GM12878 (cell line): Measurements from ENCODE around the gene RAE1. TPM values are rescaled to one million over a fixed set of nuclear protein-coding genes. Genes with fewer than 3 reads are reported as not detected.

Source experiments
- ATAC-seq: fragments of 200-7000 bp; cut with Tn5 transposase; 3 replicates; pipeline ENCODE4 v1.9.1; 2020; ENCODE audit warnings: mild to moderate bottlenecking, moderate library complexity
- BruUV-seq: library from RNA; stranded (reverse); fragments of 400-500 nt; replicated peaks from 2 replicates; lab custom pipeline; 2021; lab: Mats Ljungman, UMichigan
- CTCF ChIA-PET: fragments of 300-600 bp; sonication (Branson Sonifier 250); formaldehyde crosslinking; extraction: SDS; loops from one replicate; lab custom pipeline; 2021; ENCODE audit warnings: inconsistent platforms; lab: Yijun Ruan, JAX
- POLR2A ChIA-PET: fragments of 350-600 bp; formaldehyde crosslinking; extraction: SDS; loops from one replicate; lab custom pipeline; 2021; ENCODE audit warnings: inconsistent platforms; lab: Charles Lee
- RAD21 ChIA-PET: fragments of 300-600 bp; sonication (Branson Sonifier 250); formaldehyde crosslinking; loops from one replicate; lab custom pipeline; 2023; ENCODE audit warnings: antibody characterized with exemption; ENCODE audit not compliant: unreplicated experiment; lab: Charles Lee
- SMC1A ChIA-PET: fragments of 300-600 bp; sonication (Branson Sonifier 250); formaldehyde crosslinking; loops from one replicate; lab custom pipeline; 2023; ENCODE audit not compliant: unreplicated experiment, uncharacterized antibody; lab: Charles Lee
- DNase-seq: peaks from one replicate; pipeline ENCODE4 v3.0.0-alpha.2; 2011; ENCODE audit warnings: low read depth, low spot score
- FAIRE-seq: peaks from 3 replicates; lab custom pipeline; 2011; peaks lifted over from hg19 to GRCh38; lab: Jason Lieb, UNC
- H2AFZ ChIP-seq: 2 replicates; pipeline ENCODE4 v1.6.0; 2011; ENCODE audit warnings: low read depth, low read length, control low read depth; ENCODE audit not compliant: control insufficient read depth
- H3K27ac ChIP-seq: 2 replicates; pipeline ENCODE4 v1.5.1; 2011; ENCODE audit warnings: control low read depth; ENCODE audit not compliant: control insufficient read depth, insufficient read depth
- H3K27me3 ChIP-seq, 2 experiments: replicated peaks in 1 of 2; 2 replicates each; pipeline versions ENCODE4 v1.6.0 to v1.6.1; 2011; ENCODE audit warnings: low read length in 1 of 2; ENCODE audit not compliant: control insufficient read depth in 2 of 2, insufficient read depth in 2 of 2
- H3K36me3 ChIP-seq, 2 experiments: 2 replicates each; pipeline ENCODE4 v1.5.1; 2011; ENCODE audit warnings: low read length in 1 of 2; ENCODE audit not compliant: control insufficient read depth in 2 of 2, insufficient read depth in 2 of 2
- H3K4me1 ChIP-seq: 2 replicates; pipeline ENCODE4 v1.6.1; 2011; ENCODE audit warnings: mild to moderate bottlenecking, low read length, moderate library complexity, mixed read lengths; ENCODE audit not compliant: control insufficient read depth, insufficient read depth
- H3K4me2 ChIP-seq: 2 replicates; pipeline ENCODE4 v1.6.0; 2011; ENCODE audit warnings: control low read depth; ENCODE audit not compliant: control insufficient read depth, insufficient read depth
- H3K4me3 ChIP-seq: fragments of 200-600 bp; sonication (generic); 2 replicates; pipeline ENCODE4 v1.5.1; 2016
- H3K79me2 ChIP-seq: 2 replicates; pipeline ENCODE4 v1.6.0; 2011; ENCODE audit warnings: low read length; ENCODE audit not compliant: control insufficient read depth, insufficient read depth
- H3K9ac ChIP-seq: 2 replicates; pipeline ENCODE4 v1.8.0; 2011; ENCODE audit warnings: low read length, control low read depth, mixed read lengths; ENCODE audit not compliant: control insufficient read depth, insufficient read depth
- H3K9me3 ChIP-seq: replicated peaks from 3 replicates; pipeline ENCODE4 v1.5.1; 2011; ENCODE audit warnings: mild to moderate bottlenecking, low read length; ENCODE audit not compliant: control insufficient read depth, insufficient read depth
- H4K20me1 ChIP-seq: 2 replicates; pipeline ENCODE4 v1.6.0; 2011; ENCODE audit not compliant: control insufficient read depth, insufficient read depth
- CREB1 ChIP-seq: IDR thresholded peaks from 2 replicates; pipeline ENCODE4 v1.6.1; 2012; ENCODE audit warnings: low read depth, mild to moderate bottlenecking, inconsistent platforms
- EED ChIP-seq: sonication (generic); IDR thresholded peaks from 2 replicates; pipeline ENCODE4 v1.6.1; 2016; ENCODE audit warnings: antibody characterized with exemption, low read depth
- GATAD2B ChIP-seq: fragments of 450-650 bp; conservative IDR thresholded peaks from 2 replicates; pipeline ENCODE4 v1.6.1; 2017; ENCODE audit warnings: low read depth, mild to moderate bottlenecking, moderate library complexity
- MTA3 ChIP-seq: IDR thresholded peaks from 2 replicates; pipeline ENCODE4 v1.6.1; 2012; ENCODE audit warnings: low read length, inconsistent platforms, borderline replicate concordance
- MYC ChIP-seq: IDR thresholded peaks from 2 replicates; pipeline ENCODE4 v1.6.1; 2011; ENCODE audit warnings: mild to moderate bottlenecking, low read length, moderate library complexity, inconsistent platforms; ENCODE audit not compliant: insufficient read depth, insufficient replicate concordance, insufficient read length, severe bottlenecking
- SIX5 ChIP-seq: IDR thresholded peaks from 2 replicates; pipeline ENCODE4 v1.6.1; 2011; ENCODE audit warnings: mild to moderate bottlenecking, low read depth, low read length, moderate library complexity; ENCODE audit not compliant: severe bottlenecking
- ZBTB40 ChIP-seq: fragments of 450-650 bp; IDR thresholded peaks from 2 replicates; pipeline ENCODE4 v1.6.1; 2016; ENCODE audit warnings: mild to moderate bottlenecking, moderate library complexity, borderline replicate concordance
- ZNF24 ChIP-seq: fragments of 450-650 bp; IDR thresholded peaks from 2 replicates; pipeline ENCODE4 v1.6.1; 2017; ENCODE audit warnings: antibody characterized with exemption, mild to moderate bottlenecking
- ZNF687 ChIP-seq: fragments of 450-650 bp; IDR thresholded peaks from 2 replicates; pipeline ENCODE4 v1.6.1; 2017; ENCODE audit warnings: mild to moderate bottlenecking, moderate library complexity
- WGBS: methylation state at CpG from one replicate; pipeline ENCODE4 v1.1.6; 2016; ENCODE audit warnings: low lambda C conversion rate; ENCODE audit not compliant: insufficient replicate concordance, insufficient coverage; ENCODE audit errors: missing lambda C conversion rate; 5-methylcytosine and 5-hydroxymethylcytosine counted together
- in situ Hi-C: fragments of 300-500 bp; cut with MboI; formaldehyde crosslinking; loops from 9 replicates; pipeline ENCODE4 v1.14.3; 2018; ENCODE audit warnings: mixed read lengths
- intact Hi-C: fragments of 100-400 bp; cut with micrococcal nuclease; formaldehyde crosslinking; loops from one replicate; pipeline ENCODE4 v1.14.2; 2022; ENCODE audit not compliant: unreplicated experiment
- polyA plus RNA-seq, 11 experiments: library from polyadenylated mRNA; depleted of rRNA in 4 of 11; unstranded in 6 of 11; stranded (reverse) in 5 of 11; fragments of >200 nt; fragmentation: Nextera tagmentation in 4 of 11; fragmentation: Illumina TruSeq in 1 of 11; extraction: Ambion mirVana in 4 of 11; extraction: Trizol in 1 of 11; gene quantifications; 1 replicate in 1 of 11; 2 replicates in 10 of 11; pipeline versions ENCODE4 v1.2.1 to v1.2.3, GENCODE V29; 2011 to 2016; ENCODE audit warnings: inconsistent platforms in 2 of 11, missing spikeins in 2 of 11, low read depth in 1 of 11
- total RNA-seq, 4 experiments: library from RNA; depleted of rRNA in 3 of 4; stranded (reverse); fragments of >200 nt in 3 of 4; fragmentation: Illumina TruSeq in 1 of 4; extraction: Trizol in 1 of 4; gene quantifications; 2 replicates each; pipeline versions ENCODE4 v1.2.1 to v1.2.3, GENCODE V29; 2013 to 2021

The RAE1 gene
- total and polyA plus RNA-seq, 10 of the 15 experiments (the other 5 are each of a cell fraction or from before 2014, with no cell fraction given) = 28.7 to 107 (median 49.3) TPM

DNA sequence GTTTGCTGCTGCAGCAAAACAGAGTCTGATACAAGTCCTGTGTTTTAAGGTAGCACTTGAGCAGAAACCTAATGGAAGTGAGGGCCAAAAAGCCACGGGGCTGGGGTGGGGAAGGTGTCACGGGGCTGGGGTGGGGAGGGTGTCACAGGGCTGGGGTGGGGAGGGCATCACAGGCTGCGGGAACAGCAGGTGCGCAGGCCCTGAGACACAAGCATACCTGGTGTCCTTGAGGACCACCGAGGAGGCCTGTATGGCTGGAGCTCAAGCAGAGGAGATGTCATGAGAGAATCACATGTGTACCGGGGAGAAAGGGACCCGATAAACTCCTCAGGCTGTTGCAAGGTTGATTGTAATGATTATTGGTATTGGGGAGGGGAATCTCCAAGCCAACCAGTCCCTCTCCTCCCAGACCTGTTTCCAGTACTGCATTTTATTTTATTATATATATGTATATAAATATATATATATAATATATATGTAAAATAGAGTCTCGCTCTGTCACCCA lies 35.0 kb upstream of the RAE1 start:
- no peaks in the 10 kb centered on the region for H3K4me1 ChIP-seq
- intact Hi-C loops = no loop called here
- H3K9me3 ChIP-seq = no peaks in the 10 kb centered on the region
- ChIA-PET SMC1A (no interaction called here), RAD21 (no interaction called here)
- no peak for TF ChIP-seq ZNF24
- TF ChIP-seq, all 136 proteins: peak for 0
- POLR2A ChIA-PET = no interaction called here
- H3K27me3 ChIP-seq = peaks cover 0 to 5% of the 10 kb centered on the region in 2 experiments
- H3K4me2 ChIP-seq = no peak overlapping the region
- FAIRE-seq = no peak
- no peak overlapping the region for H2AFZ ChIP-seq
- H4K20me1 ChIP-seq = no peaks in the 10 kb centered on the region
- no peak for DNase-seq
- WGBS = 13% methylated on average over 8 of the region's 8 CpGs
- BruUV-seq = no TSS peak
- CTCF ChIA-PET = no interaction called here
- no peak for ATAC-seq
- H3K4me3 ChIP-seq = no peak overlapping the region
- in situ Hi-C loops = no loop called here
- no peak overlapping the region for H3K9ac ChIP-seq
- no peak overlapping the region for H3K27ac ChIP-seq
- no peaks in the 10 kb centered on the region for H3K36me3 ChIP-seq
- no peaks in the 10 kb centered on the region for H3K79me2 ChIP-seq

DNA sequence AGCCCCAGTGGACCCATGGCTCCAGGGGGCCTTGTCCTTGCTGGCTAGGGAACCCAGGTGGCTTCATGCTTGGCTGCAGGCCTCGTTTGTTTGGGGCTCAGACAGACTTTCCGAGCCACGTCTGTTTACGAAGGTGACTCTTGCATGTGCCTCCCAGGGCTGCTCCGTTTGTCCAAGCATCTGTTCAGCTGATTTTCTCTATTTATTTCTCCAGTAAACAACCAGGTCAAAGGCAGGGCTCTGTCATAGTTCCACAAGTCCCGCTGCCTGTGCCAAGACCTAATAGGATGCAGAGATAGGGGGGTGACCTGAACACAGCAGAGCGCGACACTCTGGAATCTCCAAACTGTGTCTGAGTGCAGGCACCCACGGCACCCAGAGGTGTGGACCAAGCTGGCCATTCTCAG lies 34.3 kb upstream of the RAE1 start:
- Histone ChIP-seq H3K36me3 (no peaks in the 10 kb centered on the region), H2AFZ (no peak overlapping the region), H3K4me3 (no peak overlapping the region), H3K9ac (no peak overlapping the region), H3K79me2 (no peaks in the 10 kb centered on the region), H3K4me2 (no peak overlapping the region), H3K27me3 (peaks cover 0 to 5% of the 10 kb centered on the region in 2 experiments), H3K9me3 (no peaks in the 10 kb centered on the region), H3K27ac (no peak overlapping the region), H4K20me1 (no peaks in the 10 kb centered on the region), H3K4me1 (no peaks in the 10 kb centered on the region)
- RAD21 ChIA-PET = no interaction called here
- SMC1A ChIA-PET = no interaction called here
- 21% methylated on average over 9 of the region's 9 CpGs for WGBS
- ATAC-seq (no peak), DNase-seq (no peak), FAIRE-seq (no peak)
- BruUV-seq = no TSS peak
- intact Hi-C loops (no loop called here), in situ Hi-C loops (no loop called here)
- CTCF ChIA-PET = no interaction called here
- POLR2A ChIA-PET = no interaction called here
- TF ChIP-seq SIX5 (no peak), GATAD2B (no peak), ZBTB40 (no peak), MYC (no peak), EED (no peak), MTA3 (no peak), ZNF687 (no peak), CREB1 (no peak)
